ENCODE measurements around the gene NINJ2. TPM values are rescaled to one million over a fixed set of nuclear protein-coding genes. Genes with fewer than 3 reads are reported as not detected.

Gene NINJ2
- total and polyA plus RNA-seq, 10 of the 15 experiments (the other 5 are each of a cell fraction or from before 2014, with no cell fraction given), result 8.9 to 51.6 (median 21.3) TPM

DNA sequence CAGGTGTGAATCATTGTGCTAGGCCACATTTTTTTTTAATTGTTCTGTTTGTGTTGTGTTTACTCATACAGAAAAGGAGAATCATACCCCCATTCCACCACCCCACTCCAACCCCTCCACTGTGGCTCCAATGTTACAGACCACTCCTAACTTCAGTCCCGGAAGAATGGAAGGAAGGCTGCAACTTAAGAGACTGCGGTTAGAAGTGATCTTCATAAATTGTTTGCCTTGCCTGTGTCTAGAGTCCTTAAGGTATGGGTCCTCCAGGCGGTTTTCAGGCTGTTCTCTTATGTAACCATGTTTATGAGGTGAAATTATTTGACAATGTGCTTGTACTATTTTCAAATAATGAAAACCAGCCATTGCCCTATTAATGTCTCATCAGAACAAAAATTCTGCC, 22.5 kb downstream of the NINJ2 start:
- RAD21 ChIA-PET (ENCODE audit: unreplicated experiment), result interaction anchor here (1.9 kb wide), 1 partner anchor 110 kb away, joined by 16 read pairs; no protein-coding TSS in a partner anchor
- Histone ChIP-seq H3K4me2 (ENCODE audit: control insufficient read depth, insufficient read depth) (no peak overlapping the region), H4K20me1 (ENCODE audit: control insufficient read depth, insufficient read depth) (no peaks in the 10 kb centered on the region), H3K79me2 (ENCODE audit: control insufficient read depth, insufficient read depth, low read length) (peaks cover 23% of the 10 kb centered on the region), H2AFZ (ENCODE audit: control insufficient read depth, low read depth, low read length) (no peak overlapping the region), H3K27ac (ENCODE audit: control insufficient read depth, insufficient read depth) (no peak overlapping the region), H3K4me1 (ENCODE audit: control insufficient read depth, insufficient read depth, low read length) (peaks cover 42% of the 10 kb centered on the region), H3K36me3 (ENCODE audit: control insufficient read depth in 2 of 2, insufficient read depth in 2 of 2, low read length in 1 of 2) (0 out of 4 replicates have a peak, but pooled peaks cover 0 to 4% of the 10 kb centered on the region in 2 experiments), H3K9me3 (replicated peaks; ENCODE audit: control insufficient read depth, insufficient read depth, low read length) (no peaks in the 10 kb centered on the region), H3K9ac (ENCODE audit: control insufficient read depth, insufficient read depth, low read length) (no peak overlapping the region), H3K4me3 (no peak overlapping the region), H3K27me3 (replicated peaks in 1 of 2; ENCODE audit: control insufficient read depth in 2 of 2, insufficient read depth in 2 of 2, low read length in 1 of 2) (no peaks in the 10 kb centered on the region)
- 97% methylated on average over 3 of the region's 3 CpGs for WGBS (ENCODE audit: insufficient coverage, insufficient replicate concordance, low lambda C conversion rate, missing lambda C conversion rate)
- intact Hi-C loops (cut with micrococcal nuclease; ENCODE audit: unreplicated experiment) (no loop called here), in situ Hi-C loops (cut with MboI) (no loop called here)
- SMC1A ChIA-PET (ENCODE audit: uncharacterized antibody, unreplicated experiment), result interaction anchor here (0.8 to 1.6 kb wide), 3 partner anchors 22 to 41 kb away, joined by 3 to 8 read pairs (median 4); partner anchors contain the start of gene NINJ2
- CTCF ChIA-PET, result interaction anchor here (1.1 kb wide), 1 partner anchor 8 kb away, joined by 3 read pairs; no protein-coding TSS in a partner anchor
- no peak for FAIRE-seq
- DNase-seq (ENCODE audit: low read depth, low spot score), result no peak
- no peak for ATAC-seq
- BruUV-seq (replicated peaks), result no TSS peak
- POLR2A ChIA-PET, result interaction anchor here (1.3 to 2.4 kb wide), 3 partner anchors 9 to 109 kb away, joined by 5 to 13 read pairs (median 10); no protein-coding TSS in a partner anchor
- TF ChIP-seq HDGF (IDR thresholded peaks at IDR 0.05), result no peak
- no peak for TF ChIP-seq ZNF622 (IDR thresholded peaks at IDR 0.05)
- TF ChIP-seq, protein P1, sequence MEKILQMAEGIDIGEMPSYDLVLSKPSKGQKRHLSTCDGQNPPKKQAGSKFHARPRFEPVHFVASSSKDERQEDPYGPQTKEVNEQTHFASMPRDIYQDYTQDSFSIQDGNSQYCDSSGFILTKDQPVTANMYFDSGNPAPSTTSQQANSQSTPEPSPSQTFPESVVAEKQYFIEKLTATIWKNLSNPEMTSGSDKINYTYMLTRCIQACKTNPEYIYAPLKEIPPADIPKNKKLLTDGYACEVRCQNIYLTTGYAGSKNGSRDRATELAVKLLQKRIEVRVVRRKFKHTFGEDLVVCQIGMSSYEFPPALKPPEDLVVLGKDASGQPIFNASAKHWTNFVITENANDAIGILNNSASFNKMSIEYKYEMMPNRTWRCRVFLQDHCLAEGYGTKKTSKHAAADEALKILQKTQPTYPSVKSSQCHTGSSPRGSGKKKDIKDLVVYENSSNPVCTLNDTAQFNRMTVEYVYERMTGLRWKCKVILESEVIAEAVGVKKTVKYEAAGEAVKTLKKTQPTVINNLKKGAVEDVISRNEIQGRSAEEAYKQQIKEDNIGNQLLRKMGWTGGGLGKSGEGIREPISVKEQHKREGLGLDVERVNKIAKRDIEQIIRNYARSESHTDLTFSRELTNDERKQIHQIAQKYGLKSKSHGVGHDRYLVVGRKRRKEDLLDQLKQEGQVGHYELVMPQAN (conservative IDR thresholded peaks at IDR 0.05), result no peak
- no peak for TF ChIP-seq TCF12 (IDR thresholded peaks at IDR 0.05; ENCODE audit: low read depth, low read length)
- TF ChIP-seq ZSCAN29 (IDR thresholded peaks at IDR 0.05), result no peak
- no peak for TF ChIP-seq RBBP5 (conservative IDR thresholded peaks at IDR 0.05)
- TF ChIP-seq, protein P2, sequence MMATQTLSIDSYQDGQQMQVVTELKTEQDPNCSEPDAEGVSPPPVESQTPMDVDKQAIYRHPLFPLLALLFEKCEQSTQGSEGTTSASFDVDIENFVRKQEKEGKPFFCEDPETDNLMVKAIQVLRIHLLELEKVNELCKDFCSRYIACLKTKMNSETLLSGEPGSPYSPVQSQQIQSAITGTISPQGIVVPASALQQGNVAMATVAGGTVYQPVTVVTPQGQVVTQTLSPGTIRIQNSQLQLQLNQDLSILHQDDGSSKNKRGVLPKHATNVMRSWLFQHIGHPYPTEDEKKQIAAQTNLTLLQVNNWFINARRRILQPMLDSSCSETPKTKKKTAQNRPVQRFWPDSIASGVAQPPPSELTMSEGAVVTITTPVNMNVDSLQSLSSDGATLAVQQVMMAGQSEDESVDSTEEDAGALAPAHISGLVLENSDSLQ (IDR thresholded peaks at IDR 0.05), result no peak
- no peak for TF ChIP-seq ZNF592 (IDR thresholded peaks at IDR 0.05)
- TF ChIP-seq, protein P3, sequence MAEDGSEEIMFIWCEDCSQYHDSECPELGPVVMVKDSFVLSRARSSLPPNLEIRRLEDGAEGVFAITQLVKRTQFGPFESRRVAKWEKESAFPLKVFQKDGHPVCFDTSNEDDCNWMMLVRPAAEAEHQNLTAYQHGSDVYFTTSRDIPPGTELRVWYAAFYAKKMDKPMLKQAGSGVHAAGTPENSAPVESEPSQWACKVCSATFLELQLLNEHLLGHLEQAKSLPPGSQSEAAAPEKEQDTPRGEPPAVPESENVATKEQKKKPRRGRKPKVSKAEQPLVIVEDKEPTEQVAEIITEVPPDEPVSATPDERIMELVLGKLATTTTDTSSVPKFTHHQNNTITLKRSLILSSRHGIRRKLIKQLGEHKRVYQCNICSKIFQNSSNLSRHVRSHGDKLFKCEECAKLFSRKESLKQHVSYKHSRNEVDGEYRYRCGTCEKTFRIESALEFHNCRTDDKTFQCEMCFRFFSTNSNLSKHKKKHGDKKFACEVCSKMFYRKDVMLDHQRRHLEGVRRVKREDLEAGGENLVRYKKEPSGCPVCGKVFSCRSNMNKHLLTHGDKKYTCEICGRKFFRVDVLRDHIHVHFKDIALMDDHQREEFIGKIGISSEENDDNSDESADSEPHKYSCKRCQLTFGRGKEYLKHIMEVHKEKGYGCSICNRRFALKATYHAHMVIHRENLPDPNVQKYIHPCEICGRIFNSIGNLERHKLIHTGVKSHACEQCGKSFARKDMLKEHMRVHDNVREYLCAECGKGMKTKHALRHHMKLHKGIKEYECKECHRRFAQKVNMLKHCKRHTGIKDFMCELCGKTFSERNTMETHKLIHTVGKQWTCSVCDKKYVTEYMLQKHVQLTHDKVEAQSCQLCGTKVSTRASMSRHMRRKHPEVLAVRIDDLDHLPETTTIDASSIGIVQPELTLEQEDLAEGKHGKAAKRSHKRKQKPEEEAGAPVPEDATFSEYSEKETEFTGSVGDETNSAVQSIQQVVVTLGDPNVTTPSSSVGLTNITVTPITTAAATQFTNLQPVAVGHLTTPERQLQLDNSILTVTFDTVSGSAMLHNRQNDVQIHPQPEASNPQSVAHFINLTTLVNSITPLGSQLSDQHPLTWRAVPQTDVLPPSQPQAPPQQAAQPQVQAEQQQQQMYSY (CRISPR knock-in tag; IDR thresholded peaks at IDR 0.05), result no peak
- no peak for TF ChIP-seq KLF5 (IDR thresholded peaks at IDR 0.05; ENCODE audit: partially characterized antibody)
- TF ChIP-seq SREBF1 (IDR thresholded peaks at IDR 0.05; ENCODE audit: low read length), result no peak
- TF ChIP-seq YY1 (IDR thresholded peaks at IDR 0.05; ENCODE audit: low read depth, low read length), result no peak
- no peak for TF ChIP-seq ZNF274 (IDR thresholded peaks at IDR 0.05; ENCODE audit: insufficient read depth, insufficient read length)
- no peak for TF ChIP-seq PAX5 (IDR thresholded peaks at IDR 0.05; ENCODE audit: borderline replicate concordance, low read depth, low read length)
- no peak for TF ChIP-seq JUND (IDR thresholded peaks at IDR 0.05; ENCODE audit: low read depth, low read length)

All from GM12878 (cell line).